ENCODE measurements around the gene DCHS1.

DNA sequence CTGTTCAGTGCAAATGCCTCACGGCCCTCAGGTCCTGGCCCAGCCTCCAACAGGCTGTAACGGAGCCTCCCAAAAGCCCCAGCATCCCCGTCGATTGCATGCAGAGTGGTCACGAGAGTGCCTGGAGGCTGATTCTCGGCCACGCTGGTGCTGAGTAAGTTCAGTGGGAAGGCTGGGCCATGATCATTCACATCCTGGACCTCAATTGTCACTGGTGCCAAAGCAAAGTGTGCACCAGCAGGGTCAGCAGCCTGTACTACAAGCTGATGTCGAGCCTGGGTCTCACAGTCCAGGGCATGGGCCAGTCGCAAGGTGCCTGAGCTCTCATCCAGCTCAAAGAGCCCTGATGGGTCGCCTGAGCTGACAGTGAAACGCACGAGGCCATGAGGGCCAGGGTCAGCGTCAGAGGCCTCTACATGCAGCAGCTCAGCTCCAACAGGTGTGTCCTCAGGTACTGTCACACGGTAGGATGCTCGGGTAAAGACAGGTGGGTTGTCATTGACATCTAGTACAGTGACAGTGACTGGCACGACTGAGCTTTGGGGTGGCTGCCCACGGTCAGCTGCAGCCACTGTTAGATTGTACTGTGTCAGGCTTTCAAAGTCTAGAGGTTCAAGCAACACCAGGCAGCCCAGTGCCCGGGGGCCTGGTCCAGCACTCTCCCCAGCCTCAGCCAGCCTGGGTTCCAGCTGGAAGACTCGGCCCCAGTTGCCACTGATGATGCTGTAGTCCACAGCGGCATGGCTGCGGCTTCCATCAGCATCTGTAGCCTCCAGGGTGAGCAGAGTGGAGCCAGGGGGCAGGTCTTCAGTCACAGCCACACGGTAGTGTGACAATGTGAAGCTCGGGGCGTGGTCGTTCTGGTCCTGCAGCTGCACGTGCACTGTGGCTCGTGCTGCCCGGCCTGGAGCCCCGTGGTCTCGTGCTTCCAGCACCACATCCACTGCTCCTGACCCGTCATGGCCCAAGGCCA is 31.9 kb downstream of the DCHS1 start:
- no peak for TF ChIP-seq POLR2A (IDR thresholded peaks at IDR 0.05)
- no peak for TF ChIP-seq CTCF (IDR thresholded peaks at IDR 0.05)

Data from ovary (tissue), 3 donors.